Fibroblast of lung (primary cell): Measurements from ENCODE around the gene DVL1. TPM values are rescaled to one million over a fixed set of nuclear protein-coding genes. Genes with fewer than 3 reads are reported as not detected.

ENCODE experiments used
- DNase-seq, 2 donors: peaks; one replicate each; pipeline versions ENCODE4 v3.0.0 to v3.0.0-alpha.2; 2010; ENCODE audit warnings: low read depth in 2 of 2
- H2AFZ ChIP-seq: 2 replicates; pipeline ENCODE4 v1.5.1; 2012; ENCODE audit warnings: low read length, control low read depth, inconsistent platforms
- H3K27ac ChIP-seq: 2 replicates; pipeline ENCODE4 v1.5.1; 2011; ENCODE audit warnings: low read length, control low read depth; ENCODE audit not compliant: insufficient read depth
- H3K27me3 ChIP-seq: 2 replicates; pipeline ENCODE4 v1.5.1; 2011; ENCODE audit warnings: mild to moderate bottlenecking, low read length; ENCODE audit not compliant: control insufficient read depth, insufficient read depth
- H3K36me3 ChIP-seq: 2 replicates; pipeline ENCODE4 v1.5.1; 2011; ENCODE audit warnings: low read length; ENCODE audit not compliant: control insufficient read depth, insufficient read depth
- H3K4me1 ChIP-seq: 2 replicates; pipeline ENCODE4 v1.5.1; 2011; ENCODE audit warnings: low read length; ENCODE audit not compliant: control insufficient read depth, insufficient read depth; ENCODE audit errors: extremely low read depth
- H3K4me2 ChIP-seq: 2 replicates; pipeline ENCODE4 v1.5.1; 2011; ENCODE audit warnings: low read length, control low read depth; ENCODE audit not compliant: insufficient read depth; ENCODE audit errors: extremely low read depth
- H3K4me3 ChIP-seq, 4 experiments: fragments of 200-600 bp in 1 of 4; sonication (generic) in 1 of 4; replicated peaks in 1 of 4; 2 replicates each; pipeline ENCODE4 v1.5.1; 2011 to 2016; ENCODE audit warnings: low read length in 4 of 4, low read depth in 3 of 4, mild to moderate bottlenecking in 3 of 4, control low read depth in 2 of 4, inconsistent platforms in 1 of 4, mixed read lengths in 1 of 4; ENCODE audit not compliant: insufficient read depth in 1 of 4; ENCODE audit errors: control extremely low read depth in 1 of 4
- H3K79me2 ChIP-seq: 2 replicates; pipeline ENCODE4 v1.5.1; 2012; ENCODE audit warnings: mild to moderate bottlenecking, low read length, inconsistent platforms; ENCODE audit not compliant: control insufficient read depth, insufficient read depth
- H3K9ac ChIP-seq: 2 replicates; pipeline ENCODE4 v1.5.1; 2011; ENCODE audit warnings: mild to moderate bottlenecking, low read length, control low read depth; ENCODE audit not compliant: insufficient read depth
- H3K9me3 ChIP-seq: 2 replicates; pipeline ENCODE4 v1.5.1; 2012; ENCODE audit warnings: low read depth, low read length; ENCODE audit not compliant: control insufficient read depth, insufficient read depth
- H4K20me1 ChIP-seq: 2 replicates; pipeline ENCODE4 v1.5.1; 2011; ENCODE audit warnings: low read length; ENCODE audit not compliant: control insufficient read depth, insufficient read depth; ENCODE audit errors: extremely low read depth
- CTCF ChIP-seq, 2 donors: IDR thresholded peaks in 1 of 2; conservative IDR thresholded peaks in 1 of 2; 1 replicate in 1 of 2; 2 replicates in 1 of 2; pipeline ENCODE4 v1.5.1; 2011 to 2012; ENCODE audit warnings: low read length in 2 of 2, control low read depth in 1 of 2, inconsistent platforms in 1 of 2, low read depth in 1 of 2, mild to moderate bottlenecking in 1 of 2
- EZH2 ChIP-seq: IDR thresholded peaks from 2 replicates; pipeline ENCODE4 v1.5.1; 2012; ENCODE audit warnings: low read length, control low read depth, mild to moderate bottlenecking; ENCODE audit errors: missing control alignments
- polyA plus RNA-seq, 2 donors: library from polyadenylated mRNA; depleted of rRNA in 1 of 2; stranded (reverse) in 1 of 2; unstranded in 1 of 2; fragments of >200 nt; gene quantifications; 2 replicates each; pipeline ENCODE4 v1.2.1, GENCODE V29; 2011 to 2012; ENCODE audit warnings: missing spikeins in 1 of 2
- total RNA-seq: library from RNA; depleted of rRNA; stranded (reverse); fragments of >200 nt; gene quantifications from 2 replicates; pipeline ENCODE4 v1.2.1, GENCODE V29; 2014

Gene DVL1
- total and polyA plus RNA-seq, 2 donors (not counting 1 experiment from before 2014, with no cell fraction given), result 9.1 to 107 TPM

- H3K27me3 ChIP-seq, result no peaks in the 10 kb centered on the region
- no peaks in the 10 kb centered on the region for H3K4me1 ChIP-seq
- no peak overlapping the region for H3K9ac ChIP-seq
- peaks cover 23% of the 10 kb centered on the region for H3K36me3 ChIP-seq
- H2AFZ ChIP-seq, result no peak overlapping the region
- DNase-seq, result peak; percentile 59 to 61
- H3K4me2 ChIP-seq, result no peak overlapping the region
- H3K27ac ChIP-seq, result no peak overlapping the region
- H3K9me3 ChIP-seq, result no peaks in the 10 kb centered on the region
- no peaks in the 10 kb centered on the region for H3K79me2 ChIP-seq
- no peaks in the 10 kb centered on the region for H4K20me1 ChIP-seq
- no peak overlapping the region for H3K4me3 ChIP-seq
- TF ChIP-seq EZH2, result no peak
- peak; percentile 37 to 57 for TF ChIP-seq CTCF (conservative IDR thresholded peaks at IDR 0.05 in 1 of 2, IDR thresholded peaks at IDR 0.05 in 1 of 2; ENCODE audit: low read depth in 1 of 2, low read length in 2 of 2)
Observed at GRCh38 chr1:1291548-1292441, 57.4 kb downstream of the DVL1 start.

DNA sequence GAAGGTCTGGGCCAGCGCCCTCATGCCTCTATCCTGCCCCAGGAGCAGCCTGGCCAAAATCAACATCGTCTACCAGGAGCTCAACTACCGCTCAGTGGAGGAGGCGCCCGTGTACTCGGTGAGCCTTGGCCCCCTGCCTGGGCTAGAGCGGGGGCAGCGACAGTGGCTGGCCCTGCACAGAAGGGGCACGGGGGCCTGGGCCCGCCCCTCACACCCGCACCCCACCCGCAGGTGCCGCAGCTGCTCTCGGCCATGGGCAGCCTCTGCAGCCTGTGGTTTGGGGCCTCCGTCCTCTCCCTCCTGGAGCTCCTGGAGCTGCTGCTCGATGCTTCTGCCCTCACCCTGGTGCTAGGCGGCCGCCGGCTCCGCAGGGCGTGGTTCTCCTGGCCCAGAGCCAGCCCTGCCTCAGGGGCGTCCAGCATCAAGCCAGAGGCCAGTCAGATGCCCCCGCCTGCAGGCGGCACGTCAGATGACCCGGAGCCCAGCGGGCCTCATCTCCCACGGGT, 58.1 kb downstream of the DVL1 start:
- Histone ChIP-seq H3K4me2 (no peak overlapping the region), H3K4me1 (no peaks in the 10 kb centered on the region), H3K4me3 (no peak overlapping the region), H3K79me2 (no peaks in the 10 kb centered on the region), H4K20me1 (no peaks in the 10 kb centered on the region), H3K36me3 (peaks cover 18% of the 10 kb centered on the region), H3K9me3 (no peaks in the 10 kb centered on the region), H3K27ac (no peak overlapping the region), H2AFZ (no peak overlapping the region), H3K9ac (no peak overlapping the region), H3K27me3 (no peaks in the 10 kb centered on the region)
- TF ChIP-seq CTCF (conservative IDR thresholded peaks at IDR 0.05 in 1 of 2, IDR thresholded peaks at IDR 0.05 in 1 of 2; ENCODE audit: low read depth in 1 of 2, low read length in 2 of 2) (no peak), EZH2 (no peak)
- DNase-seq, result no peak

DNA sequence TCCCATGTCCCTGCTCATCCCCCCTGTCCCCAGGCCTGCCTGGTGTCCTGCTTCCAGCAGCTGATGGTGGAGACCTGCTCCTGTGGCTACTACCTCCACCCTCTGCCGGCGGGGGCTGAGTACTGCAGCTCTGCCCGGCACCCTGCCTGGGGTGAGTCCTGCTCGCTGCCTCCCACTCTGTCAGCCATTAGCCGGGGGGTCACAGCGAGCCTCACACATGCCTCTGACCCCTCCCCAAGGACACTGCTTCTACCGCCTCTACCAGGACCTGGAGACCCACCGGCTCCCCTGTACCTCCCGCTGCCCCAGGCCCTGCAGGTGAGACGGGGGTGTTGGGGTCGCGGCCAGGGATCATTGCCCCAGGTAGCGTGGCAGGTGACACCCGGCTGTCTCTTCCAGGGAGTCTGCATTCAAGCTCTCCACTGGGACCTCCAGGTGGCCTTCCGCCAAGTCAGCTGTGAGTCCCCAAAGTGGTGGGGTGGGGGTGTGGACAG, 58.9 kb downstream of the DVL1 start:
- H3K4me1 ChIP-seq, result no peaks in the 10 kb centered on the region
- no peaks in the 10 kb centered on the region for H3K27me3 ChIP-seq
- H3K4me2 ChIP-seq, result no peak overlapping the region
- no peaks in the 10 kb centered on the region for H4K20me1 ChIP-seq
- no peaks in the 10 kb centered on the region for H3K9me3 ChIP-seq
- no peaks in the 10 kb centered on the region for H3K79me2 ChIP-seq
- no peak overlapping the region for H3K4me3 ChIP-seq
- peak; percentile 27 to 39 for DNase-seq
- no peak overlapping the region for H2AFZ ChIP-seq
- H3K9ac ChIP-seq, result no peak overlapping the region
- H3K27ac ChIP-seq, result no peak overlapping the region
- peak; percentile 62 to 64 for TF ChIP-seq CTCF (conservative IDR thresholded peaks at IDR 0.05 in 1 of 2, IDR thresholded peaks at IDR 0.05 in 1 of 2; ENCODE audit: low read depth in 1 of 2, low read length in 2 of 2)
- no peak for TF ChIP-seq EZH2
- peaks cover 12% of the 10 kb centered on the region for H3K36me3 ChIP-seq
